ENCODE measurements around the gene SLC9A1. TPM values are rescaled to one million over a fixed set of nuclear protein-coding genes. Genes with fewer than 3 reads are reported as not detected.

Gene SLC9A1
- total RNA-seq, 1 donor from 2014 or later = 34.2 TPM

GRCh38 chr1:27106561-27107323 is 48.2 kb downstream of the SLC9A1 start:
- Mint-ChIP-seq H3K36me3 (ENCODE audit: unreplicated experiment) (peaks cover 7% of the 10 kb centered on the region), H3K4me3 (ENCODE audit: unreplicated experiment) (no peak overlapping the region)

GRCh38 chr1:27105018-27105417 is 49.9 kb downstream of the SLC9A1 start:
- no peak for TF ChIP-seq CTCF (IDR thresholded peaks at IDR 0.05)
- no peaks in the 10 kb centered on the region for H3K9me3 Mint-ChIP-seq (ENCODE audit: unreplicated experiment)
- peaks cover 12% of the 10 kb centered on the region for H3K4me1 Mint-ChIP-seq (ENCODE audit: unreplicated experiment)
- H3K4me3 Mint-ChIP-seq (ENCODE audit: unreplicated experiment) = no peak overlapping the region
- H3K27ac Mint-ChIP-seq (ENCODE audit: unreplicated experiment) = no peak overlapping the region
- DNase-seq (ENCODE audit: extremely low spot score, unreplicated experiment) = no peak
- H3K36me3 Mint-ChIP-seq (ENCODE audit: unreplicated experiment) = peaks cover 7% of the 10 kb centered on the region
- H3K27me3 Mint-ChIP-seq (ENCODE audit: unreplicated experiment) = no peaks in the 10 kb centered on the region

More at GRCh38 chr1:27106561-27107323, 48.2 kb downstream of the SLC9A1 start:
- TF ChIP-seq CTCF (IDR thresholded peaks at IDR 0.05) = no peak
- peaks cover 16% of the 10 kb centered on the region for H3K4me1 Mint-ChIP-seq (ENCODE audit: unreplicated experiment)
- no peaks in the 10 kb centered on the region for H3K9me3 Mint-ChIP-seq (ENCODE audit: unreplicated experiment)
- H3K27ac Mint-ChIP-seq (ENCODE audit: unreplicated experiment) = peak overlapping the region; percentile 47
- no peak for DNase-seq (ENCODE audit: extremely low spot score, unreplicated experiment)
- no peaks in the 10 kb centered on the region for H3K27me3 Mint-ChIP-seq (ENCODE audit: unreplicated experiment)

GRCh38 chr1:27103498-27103897 is 51.4 kb downstream of the SLC9A1 start:
- no peak overlapping the region for H3K27ac Mint-ChIP-seq (ENCODE audit: unreplicated experiment)
- H3K9me3 Mint-ChIP-seq (ENCODE audit: unreplicated experiment) = no peaks in the 10 kb centered on the region
- peaks cover 25% of the 10 kb centered on the region for H3K4me1 Mint-ChIP-seq (ENCODE audit: unreplicated experiment)
- peaks cover 7% of the 10 kb centered on the region for H3K36me3 Mint-ChIP-seq (ENCODE audit: unreplicated experiment)
- H3K4me3 Mint-ChIP-seq (ENCODE audit: unreplicated experiment) = no peak overlapping the region
- TF ChIP-seq CTCF (IDR thresholded peaks at IDR 0.05) = no peak
- no peak for DNase-seq (ENCODE audit: extremely low spot score, unreplicated experiment)
- no peaks in the 10 kb centered on the region for H3K27me3 Mint-ChIP-seq (ENCODE audit: unreplicated experiment)

GRCh38 chr1:27102707-27103468 is 52.0 kb downstream of the SLC9A1 start:
- H3K27ac Mint-ChIP-seq (ENCODE audit: unreplicated experiment) = no peak overlapping the region
- peaks cover 7% of the 10 kb centered on the region for H3K36me3 Mint-ChIP-seq (ENCODE audit: unreplicated experiment)
- no peaks in the 10 kb centered on the region for H3K27me3 Mint-ChIP-seq (ENCODE audit: unreplicated experiment)
- H3K9me3 Mint-ChIP-seq (ENCODE audit: unreplicated experiment) = no peaks in the 10 kb centered on the region
- peaks cover 31% of the 10 kb centered on the region for H3K4me1 Mint-ChIP-seq (ENCODE audit: unreplicated experiment)
- peak; percentile 94 for DNase-seq (ENCODE audit: extremely low spot score, unreplicated experiment)
- TF ChIP-seq CTCF (IDR thresholded peaks at IDR 0.05) = peak; percentile 95
- no peak overlapping the region for H3K4me3 Mint-ChIP-seq (ENCODE audit: unreplicated experiment)

GRCh38 chr1:27102134-27102706 is 52.7 kb downstream of the SLC9A1 start:
- Mint-ChIP-seq H3K27me3 (ENCODE audit: unreplicated experiment) (no peaks in the 10 kb centered on the region), H3K27ac (ENCODE audit: unreplicated experiment) (no peak overlapping the region)

More at GRCh38 chr1:27102134-27102706, 52.7 kb downstream of the SLC9A1 start:
- Mint-ChIP-seq H3K4me1 (ENCODE audit: unreplicated experiment) (peaks cover 35% of the 10 kb centered on the region), H3K4me3 (ENCODE audit: unreplicated experiment) (no peak overlapping the region), H3K9me3 (ENCODE audit: unreplicated experiment) (no peaks in the 10 kb centered on the region), H3K36me3 (ENCODE audit: unreplicated experiment) (peaks cover 7% of the 10 kb centered on the region)
- DNase-seq (ENCODE audit: extremely low spot score, unreplicated experiment) = no peak
- TF ChIP-seq CTCF (IDR thresholded peaks at IDR 0.05) = no peak
